AG08396 (cell line): ENCODE results near the gene ABCA5.

Experiments
- DNase-seq: peaks from one replicate; pipeline ENCODE4 v3.0.0; 2012; ENCODE audit warnings: low spot score, mixed read lengths

ABCA5 gene

GRCh38 chr17:69327060-69327831 lies at the start of gene ABCA5:
ABCA5 (minus strand) TSS chr17:69327133; CDS start chr17:69314415, 12,718 bp downstream.
- DNase-seq, result peak; percentile 92

GRCh38 chr17:69375229-69375628 lies 48.3 kb upstream of the ABCA5 start:
- no peak for DNase-seq

DNA sequence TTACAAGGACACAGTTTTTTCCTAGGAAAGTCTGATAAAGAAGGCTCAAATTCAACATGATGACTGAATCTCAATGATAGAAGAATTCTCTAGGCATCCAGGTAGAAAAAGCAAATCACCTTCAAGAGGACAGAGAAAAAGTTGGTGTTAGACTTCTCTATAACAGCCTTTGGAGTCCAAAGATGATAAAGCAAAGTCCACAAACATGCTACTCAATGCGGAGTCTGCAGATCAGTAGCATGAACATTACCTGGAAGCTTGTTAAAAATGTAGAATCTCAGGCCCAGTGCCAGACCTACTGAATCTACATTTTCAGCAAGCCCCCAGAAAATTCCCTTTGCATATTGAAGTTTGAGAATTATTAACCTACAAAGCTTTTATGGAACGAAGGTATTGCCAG lies 46.1 kb upstream of the ABCA5 start:
- DNase-seq, result no peak

DNA sequence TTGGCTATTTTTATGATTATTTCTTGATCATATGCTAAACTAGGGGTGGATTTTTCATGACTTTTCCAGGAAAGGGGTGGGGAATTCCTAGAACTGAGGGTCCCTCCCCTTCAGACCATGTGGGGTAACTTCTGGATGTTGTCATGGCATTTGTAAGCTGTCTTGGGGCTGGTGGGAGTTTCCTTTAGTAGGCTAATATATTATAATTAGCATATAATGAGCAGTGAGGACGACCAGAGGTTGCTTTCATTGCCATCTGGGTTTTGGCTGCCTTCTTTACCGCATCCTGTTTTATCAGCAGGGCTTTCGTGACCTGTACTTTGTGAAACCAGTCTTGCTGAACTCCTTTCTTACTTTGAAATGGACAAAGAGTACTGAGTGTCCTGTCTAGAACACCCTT lies 40.4 kb upstream of the ABCA5 start:
- DNase-seq, result no peak

- DNase-seq, result no peak
These were observed 36.7 kb upstream of the ABCA5 start for GRCh38 chr17:69363488-69364210.

DNA sequence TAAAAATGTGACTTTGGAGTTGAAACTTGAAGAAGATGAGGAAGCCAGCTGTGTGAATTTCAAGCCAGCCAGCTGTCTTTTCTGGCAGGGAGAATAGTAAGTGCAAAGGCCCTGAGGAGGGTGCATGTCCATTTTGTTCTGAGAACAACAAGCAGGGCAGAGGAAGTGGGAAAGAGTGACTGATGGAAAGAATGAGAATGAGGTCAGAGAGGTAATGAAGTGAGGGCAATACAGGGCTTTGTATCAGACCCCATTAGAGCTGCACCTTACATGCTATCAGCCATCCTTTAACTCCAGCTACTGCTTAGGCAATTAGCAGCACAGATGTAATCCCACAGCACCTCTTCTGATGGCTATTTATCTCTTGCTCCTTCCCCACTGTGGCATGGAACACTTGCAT lies 34.2 kb upstream of the ABCA5 start:
- no peak for DNase-seq

DNA sequence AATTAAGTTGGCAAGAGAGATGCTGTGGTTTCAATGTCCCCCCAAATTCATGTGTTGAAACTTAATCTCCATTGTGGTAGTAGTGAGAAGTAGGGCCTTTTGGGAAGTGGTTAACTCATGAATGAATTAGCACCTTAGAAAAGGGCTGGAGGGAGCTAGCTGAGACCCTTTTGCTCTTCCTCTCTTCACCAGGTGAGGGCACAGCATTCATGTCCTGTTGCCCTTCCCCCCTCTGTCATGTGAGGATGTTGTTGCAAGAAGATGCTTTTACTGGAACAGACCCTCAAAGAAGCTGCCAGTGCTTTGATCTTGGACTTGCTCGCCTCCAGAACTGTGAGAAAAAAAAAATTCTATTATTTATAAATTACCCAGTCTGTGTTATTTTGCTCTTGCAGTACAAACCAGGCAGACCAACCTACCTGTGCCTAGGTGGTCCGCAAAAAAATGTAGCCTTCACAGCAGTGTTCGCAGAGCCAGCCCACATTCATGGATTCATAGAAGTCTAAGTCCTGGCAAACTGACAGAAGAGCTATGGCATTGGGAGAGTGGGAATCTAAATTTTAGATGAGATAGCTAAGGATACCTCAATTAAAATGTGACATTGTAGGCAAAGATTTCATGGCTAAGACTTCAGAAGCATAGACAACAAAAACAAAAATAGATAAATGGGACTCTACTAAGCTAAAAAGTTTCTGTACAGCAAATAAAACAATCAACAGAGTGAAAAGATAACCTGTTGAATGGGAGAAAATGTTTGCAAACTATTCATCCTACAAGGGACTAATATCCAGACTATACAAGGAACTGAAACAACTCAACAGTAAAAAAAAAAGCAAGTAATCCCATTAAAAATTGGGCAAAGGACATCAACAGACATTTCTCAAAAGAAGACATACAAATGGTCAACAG lies 32.0 kb upstream of the ABCA5 start:
- no peak for DNase-seq

- no peak for DNase-seq
These were observed 30.8 kb upstream of the ABCA5 start for GRCh38 chr17:69357701-69358100.

- DNase-seq, result no peak
These were observed 29.7 kb upstream of the ABCA5 start for GRCh38 chr17:69356625-69357024.

DNA sequence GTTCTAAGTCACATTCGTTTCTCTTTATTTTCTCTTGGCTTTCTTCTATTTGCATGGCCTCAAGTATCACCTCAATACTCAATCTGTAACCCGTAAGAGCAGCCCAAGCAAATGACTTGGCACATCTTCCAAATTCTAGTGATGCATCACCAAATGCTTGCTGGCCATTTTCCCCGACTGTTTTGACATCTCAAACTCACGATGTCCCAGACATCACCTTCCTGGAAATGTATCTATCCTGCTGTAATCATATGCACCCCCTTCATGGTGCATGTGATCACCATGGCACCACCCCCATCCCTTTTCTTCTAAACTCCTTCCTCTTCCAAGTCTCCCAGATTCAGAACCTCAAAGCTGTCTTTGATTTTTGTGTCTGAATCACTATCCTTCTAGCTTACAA lies 24.0 kb upstream of the ABCA5 start:
- no peak for DNase-seq

DNA sequence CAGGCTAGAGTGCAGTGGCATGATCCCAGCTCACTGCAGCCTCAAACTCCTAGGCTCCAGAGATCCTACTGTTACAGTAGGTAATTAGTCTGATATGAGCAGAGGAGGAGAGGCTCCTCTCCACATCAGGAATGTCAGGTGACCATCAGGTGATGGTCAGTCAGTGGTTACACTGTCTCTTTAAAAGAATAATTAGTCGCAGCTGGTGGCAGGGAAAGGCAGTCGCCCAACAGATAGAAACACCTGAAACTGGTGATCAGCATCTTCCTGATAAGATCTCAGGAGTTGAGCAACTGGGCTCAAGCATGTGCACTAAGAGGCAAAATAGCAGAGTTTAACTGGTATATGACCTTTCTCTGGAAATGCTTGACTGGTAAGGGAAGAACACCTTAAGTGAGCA lies 21.5 kb upstream of the ABCA5 start:
- DNase-seq, result no peak

DNA sequence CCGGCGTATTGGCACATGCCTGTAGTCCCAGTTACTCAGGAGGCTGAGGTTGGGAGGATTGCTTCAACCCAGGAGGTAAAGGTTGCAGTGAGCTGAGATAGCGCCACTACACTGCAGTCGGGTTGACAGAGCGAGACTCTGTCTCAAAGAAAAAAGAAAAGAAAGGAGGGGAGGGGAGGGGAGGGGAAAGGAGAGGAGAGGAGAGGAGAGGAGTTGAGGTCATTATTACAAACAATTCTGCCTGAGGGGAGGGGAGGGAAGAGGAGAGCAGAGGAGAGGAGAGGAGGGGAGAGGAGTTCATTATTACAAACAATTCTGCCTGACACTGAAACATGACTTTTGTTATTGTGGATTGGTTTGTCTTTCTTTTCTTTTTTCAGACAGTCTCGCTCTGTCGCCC lies 19.8 kb upstream of the ABCA5 start:
- no peak for DNase-seq

DNA sequence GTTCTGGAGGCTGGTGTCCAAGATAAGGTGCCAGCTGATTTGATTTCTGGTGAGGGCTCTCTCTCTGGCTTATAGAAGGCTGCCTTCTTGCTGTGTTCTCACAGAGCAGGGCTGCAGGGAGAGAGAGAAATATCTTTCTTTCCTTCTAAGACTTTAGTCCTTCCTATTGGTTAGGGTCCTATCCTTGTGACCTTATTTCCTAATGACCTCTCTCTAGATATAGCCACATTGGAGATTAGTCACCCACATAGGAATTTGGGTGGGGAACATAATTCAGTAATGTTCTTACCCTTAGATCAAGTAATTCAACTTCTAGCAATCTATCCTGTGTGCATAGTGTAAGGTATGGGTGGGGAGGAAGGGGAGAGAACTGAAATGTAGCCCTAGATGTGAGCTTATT lies 18.0 kb upstream of the ABCA5 start:
- no peak for DNase-seq

DNA sequence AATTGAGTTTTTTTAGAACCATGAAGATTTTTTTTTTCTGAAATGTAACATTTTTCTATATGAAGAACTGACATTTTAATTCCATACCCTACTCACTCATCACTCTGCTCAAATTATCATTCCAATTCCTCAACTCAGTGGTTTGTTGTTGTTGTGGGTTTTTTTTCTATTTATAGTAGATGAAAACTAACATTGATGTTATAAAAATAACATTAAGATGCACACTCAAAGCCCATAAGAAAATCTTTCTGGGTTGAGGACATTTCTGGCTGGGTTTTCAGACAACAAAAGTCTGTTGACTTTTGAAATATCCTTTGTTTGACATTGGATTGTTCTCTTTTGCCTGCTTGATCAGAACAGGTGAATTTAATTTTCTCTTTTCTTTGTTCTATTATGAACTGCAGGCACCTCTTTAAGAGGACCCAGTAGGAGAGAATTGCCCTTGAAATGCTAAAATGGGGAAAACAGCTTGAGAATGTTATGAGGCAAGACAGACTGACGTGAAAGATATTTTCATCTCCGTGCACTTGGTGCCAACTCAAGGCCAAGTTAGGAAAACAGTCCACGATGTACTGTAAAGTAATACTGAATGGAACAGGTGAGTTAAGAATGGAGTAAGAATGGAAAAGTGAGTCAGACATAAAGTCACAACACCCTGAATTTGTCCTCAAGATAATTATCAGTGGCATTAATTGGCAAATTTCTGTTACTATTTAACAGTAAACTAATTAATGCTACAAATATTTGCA lies 16.1 kb upstream of the ABCA5 start:
- no peak for DNase-seq

- DNase-seq, result no peak
These were observed 13.0 kb upstream of the ABCA5 start for GRCh38 chr17:69339937-69340336.

DNA sequence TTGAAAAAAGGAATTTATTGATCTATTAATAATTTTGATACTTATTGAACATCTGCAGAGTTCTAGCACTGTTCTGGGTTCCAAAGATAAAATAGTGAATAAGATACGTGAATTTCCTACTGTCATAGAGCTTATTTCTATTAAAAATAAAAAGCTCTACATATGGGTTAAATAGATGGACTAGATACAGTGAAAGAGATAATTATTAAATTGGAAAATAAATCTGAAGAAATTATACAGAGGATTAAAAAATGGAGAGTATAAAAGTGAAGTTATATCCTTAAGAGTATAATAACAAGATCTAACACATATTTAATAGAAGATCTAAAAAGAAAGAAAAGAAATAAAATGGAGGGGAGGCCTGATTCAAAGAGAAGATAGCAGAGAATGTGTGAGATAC lies 10.1 kb upstream of the ABCA5 start:
- no peak for DNase-seq

GRCh38 chr17:69336580-69336979 lies 9.6 kb upstream of the ABCA5 start:
- no peak for DNase-seq

GRCh38 chr17:69335058-69335457 lies 8.1 kb upstream of the ABCA5 start:
- peak; percentile 41 for DNase-seq

- no peak for DNase-seq
These were observed 6.6 kb upstream of the ABCA5 start for GRCh38 chr17:69333561-69333960.

GRCh38 chr17:69331756-69332155 lies 4.8 kb upstream of the ABCA5 start:
- no peak for DNase-seq

- DNase-seq, result no peak
These were observed 415 bp downstream of the ABCA5 start for GRCh38 chr17:69326377-69327059.
